Upper lobe of left lung (tissue), 6 donors: ENCODE measurements around the gene SMIM20. TPM values are rescaled to one million over a fixed set of nuclear protein-coding genes. Genes with fewer than 3 reads are reported as not detected.

Experiments used
- ATAC-seq, 2 donors: fragments of 200-7000 bp; cut with Tn5 transposase; one replicate each; pipeline ENCODE4 v1.9.1; 2022; ENCODE audit warnings: mild to moderate bottlenecking in 2 of 2, moderate library complexity in 2 of 2; ENCODE audit not compliant: low FRiP score in 2 of 2
- DNase-seq, 2 donors: peaks; one replicate each; pipeline ENCODE4 v3.0.0-alpha.2; 2019 to 2020
- H3K27ac ChIP-seq, 4 donors: fragments of 200-600 bp; sonication (generic); one replicate each; pipeline ENCODE4 v1.5.1; 2016 to 2019
- H3K27me3 ChIP-seq, 4 donors: fragments of 200-600 bp; sonication (generic); one replicate each; pipeline ENCODE4 v1.5.1; 2017 to 2019
- H3K36me3 ChIP-seq, 4 donors: fragments of 200-600 bp; sonication (generic); one replicate each; pipeline ENCODE4 v1.5.1; 2016 to 2019
- H3K4me1 ChIP-seq, 4 donors: fragments of 200-600 bp; sonication (generic); one replicate each; pipeline ENCODE4 v1.5.1; 2018 to 2019
- H3K4me3 ChIP-seq, 4 donors: fragments of 200-600 bp; sonication (generic); one replicate each; pipeline ENCODE4 v1.5.1; 2017 to 2019; ENCODE audit warnings: mild to moderate bottlenecking in 2 of 4, moderate library complexity in 1 of 4
- H3K9me3 ChIP-seq, 4 donors: fragments of 200-600 bp; sonication (generic); one replicate each; pipeline ENCODE4 v1.5.1; 2018 to 2019
- CTCF ChIP-seq, 6 experiments: fragments of 450-650 bp in 4 of 6; fragments of 200-600 bp in 2 of 6; sonication (generic) in 2 of 6; IDR thresholded peaks; one replicate each; pipeline ENCODE4 v1.5.1; 2016 to 2019; ENCODE audit warnings: antibody characterized with exemption in 6 of 6
- EP300 ChIP-seq, 4 donors: sonication (generic); formaldehyde crosslinking; IDR thresholded peaks; one replicate each; pipeline ENCODE4 v1.5.1; 2017; ENCODE audit warnings: antibody characterized with exemption in 4 of 4, control low read depth in 2 of 4
- POLR2A ChIP-seq, 4 donors: fragments of 450-650 bp; IDR thresholded peaks; one replicate each; pipeline ENCODE4 v1.5.1; 2016 to 2017; ENCODE audit warnings: antibody characterized with exemption in 4 of 4, mild to moderate bottlenecking in 2 of 4
- POLR2AphosphoS5 ChIP-seq, 2 donors: sonication (generic); formaldehyde crosslinking; IDR thresholded peaks; one replicate each; pipeline ENCODE4 v1.5.1; 2017; ENCODE audit warnings: antibody characterized with exemption in 2 of 2
- WGBS, 2 donors: methylation state at CpG; one replicate each; pipeline ENCODE4 v1.1.5; 2017 to 2018; 5-methylcytosine and 5-hydroxymethylcytosine counted together
- total RNA-seq, 6 donors: library from RNA; depleted of rRNA in 4 of 6; stranded (reverse); fragments of >200 nt in 4 of 6; gene quantifications; one replicate each; pipeline versions ENCODE4 v1.1.0 to v1.2.1, GENCODE V29; 2016 to 2021
- donor health status: DM: no; HTN: no; CAD: no; lungs with moderate emphysema.
- donor health status: DM: no; HTN: yes; CAD: no; lungs with severe emphysema.

The SMIM20 gene
- total RNA-seq, 6 donors from 2014 or later: 7.5 to 33.4 (median 20.8) TPM

- WGBS, 2 donors: 87 to 91% methylated on average over 12 of the region's 12 CpGs
- H3K4me1 ChIP-seq: peaks cover 10 to 22% (median 17%) of the 10 kb centered on the region in 4 donors
- ATAC-seq (no peak), DNase-seq (no peak)
- no peaks in the 10 kb centered on the region for H3K27me3 ChIP-seq
- peak overlapping the region in 3 of 4 donors; percentile 90 to 96 (median 92) for H3K27ac ChIP-seq
- TF ChIP-seq CTCF (IDR thresholded peaks at IDR 0.05) (no peak), EP300 (IDR thresholded peaks at IDR 0.05) (no peak), POLR2AphosphoS5 (IDR thresholded peaks at IDR 0.05) (no peak), POLR2A (IDR thresholded peaks at IDR 0.05) (no peak)
- H3K9me3 ChIP-seq: no peaks in the 10 kb centered on the region
- no peaks in the 10 kb centered on the region for H3K36me3 ChIP-seq
- peak overlapping the region in 1 of 4 donors; percentile 75 for H3K4me3 ChIP-seq
These were observed 1.3 kb downstream of the SMIM20 start for GRCh38 chr4:25915353-25915705.

GRCh38 chr4:25916870-25917269 is 2.9 kb downstream of the SMIM20 start:
- WGBS, 2 donors: 95 to 100% methylated on average over 1 of the region's 1 CpG
- Histone ChIP-seq H3K9me3 (no peaks in the 10 kb centered on the region), H3K27ac (no peak overlapping the region), H3K4me3 (no peak overlapping the region), H3K4me1 (peaks cover 10 to 22% (median 17%) of the 10 kb centered on the region in 4 donors), H3K36me3 (no peaks in the 10 kb centered on the region), H3K27me3 (no peaks in the 10 kb centered on the region)
- ATAC-seq (no peak), DNase-seq (no peak)
- TF ChIP-seq POLR2A (IDR thresholded peaks at IDR 0.05) (no peak), EP300 (IDR thresholded peaks at IDR 0.05) (no peak), CTCF (IDR thresholded peaks at IDR 0.05) (no peak), POLR2AphosphoS5 (IDR thresholded peaks at IDR 0.05) (no peak)

- 78 to 91% methylated on average over 5 of the region's 5 CpGs for WGBS, 2 donors
- TF ChIP-seq CTCF (IDR thresholded peaks at IDR 0.05): no peak
- no peak for TF ChIP-seq POLR2A (IDR thresholded peaks at IDR 0.05)
- TF ChIP-seq EP300 (IDR thresholded peaks at IDR 0.05): no peak
- ATAC-seq: no peak
These were observed 5.7 kb downstream of the SMIM20 start for GRCh38 chr4:25919676-25920075.

GRCh38 chr4:25921922-25922321 is 7.9 kb downstream of the SMIM20 start:
- Histone ChIP-seq H3K4me3 (no peak overlapping the region), H3K9me3 (no peaks in the 10 kb centered on the region), H3K27ac (no peak overlapping the region), H3K36me3 (no peaks in the 10 kb centered on the region), H3K4me1 (peaks cover 0 to 16% (median 5%) of the 10 kb centered on the region in 4 donors), H3K27me3 (no peaks in the 10 kb centered on the region)
- ATAC-seq: no peak
- 87 to 89% methylated on average over 1 of the region's 1 CpG for WGBS, 2 donors
- no peak for DNase-seq
- no peak for TF ChIP-seq POLR2AphosphoS5 (IDR thresholded peaks at IDR 0.05)
- no peak for TF ChIP-seq CTCF (IDR thresholded peaks at IDR 0.05)
- TF ChIP-seq EP300 (IDR thresholded peaks at IDR 0.05): no peak
- no peak for TF ChIP-seq POLR2A (IDR thresholded peaks at IDR 0.05)

More at GRCh38 chr4:25919676-25920075, 5.7 kb downstream of the SMIM20 start:
- H3K36me3 ChIP-seq: no peaks in the 10 kb centered on the region
- no peak overlapping the region for H3K27ac ChIP-seq
- peaks cover under 1 to 18% (median 11%) of the 10 kb centered on the region in 4 donors for H3K4me1 ChIP-seq
- no peaks in the 10 kb centered on the region for H3K27me3 ChIP-seq
- no peaks in the 10 kb centered on the region for H3K9me3 ChIP-seq
- no peak overlapping the region for H3K4me3 ChIP-seq
- DNase-seq: no peak

- Histone ChIP-seq H3K9me3 (no peaks in the 10 kb centered on the region), H3K36me3 (no peaks in the 10 kb centered on the region), H3K4me3 (no peak overlapping the region), H3K27me3 (no peaks in the 10 kb centered on the region), H3K4me1 (peaks cover 3 to 21% (median 7%) of the 10 kb centered on the region in 4 donors), H3K27ac (peak overlapping the region in 2 of 4 donors; percentile 47 to 57)
- ATAC-seq (no peak), DNase-seq (no peak)
- WGBS, 2 donors: 93 to 100% methylated on average over 3 to 4 of the region's 4 CpGs
- TF ChIP-seq POLR2A (IDR thresholded peaks at IDR 0.05) (no peak), CTCF (IDR thresholded peaks at IDR 0.05) (no peak), EP300 (IDR thresholded peaks at IDR 0.05) (no peak), POLR2AphosphoS5 (IDR thresholded peaks at IDR 0.05) (no peak)
These were observed 8.9 kb downstream of the SMIM20 start for GRCh38 chr4:25922812-25923369.
